K562 (cell line): Measurements from ENCODE around the gene TMPRSS7.

Source experiments
- CEBPB ChIP-seq: fragments of 450-650 bp; IDR thresholded peaks from 2 replicates; pipeline ENCODE4 v1.6.1; 2016; ENCODE audit warnings: missing genetic modification characterization, missing compliant biosample characterization
- ZKSCAN8 ChIP-seq: fragments of 200-800 bp; sonication (Bioruptor generic); IDR thresholded peaks from 2 replicates; pipeline ENCODE4 v1.6.1; 2016; ENCODE audit warnings: missing genetic modification characterization, missing compliant biosample characterization
- TF ChIP-seq, protein P1 (sequence below): sonication (generic); formaldehyde crosslinking; IDR thresholded peaks from 2 replicates; pipeline ENCODE4 v1.8.0; 2023; ENCODE audit warnings: mild to moderate bottlenecking, missing genetic modification reagents

GRCh38 chr3:112002096-112002971, 32.2 kb upstream of the TMPRSS7 start:
- TF ChIP-seq CEBPB (tag) (no peak), ZKSCAN8 (no peak)
- TF ChIP-seq, protein P1, sequence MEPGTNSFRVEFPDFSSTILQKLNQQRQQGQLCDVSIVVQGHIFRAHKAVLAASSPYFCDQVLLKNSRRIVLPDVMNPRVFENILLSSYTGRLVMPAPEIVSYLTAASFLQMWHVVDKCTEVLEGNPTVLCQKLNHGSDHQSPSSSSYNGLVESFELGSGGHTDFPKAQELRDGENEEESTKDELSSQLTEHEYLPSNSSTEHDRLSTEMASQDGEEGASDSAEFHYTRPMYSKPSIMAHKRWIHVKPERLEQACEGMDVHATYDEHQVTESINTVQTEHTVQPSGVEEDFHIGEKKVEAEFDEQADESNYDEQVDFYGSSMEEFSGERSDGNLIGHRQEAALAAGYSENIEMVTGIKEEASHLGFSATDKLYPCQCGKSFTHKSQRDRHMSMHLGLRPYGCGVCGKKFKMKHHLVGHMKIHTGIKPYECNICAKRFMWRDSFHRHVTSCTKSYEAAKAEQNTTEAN: no peak
